HUES64 (cell line): Measurements from ENCODE around the gene SUN1.

ENCODE experiments used
- H3K27ac ChIP-seq: 2 replicates; pipeline ENCODE4 v1.7.0; 2013; ENCODE audit warnings: low read depth, low read length, inconsistent platforms
- H3K27me3 ChIP-seq: 2 replicates; pipeline ENCODE4 v1.6.1; 2013; ENCODE audit warnings: mild to moderate bottlenecking, low read length; ENCODE audit not compliant: insufficient read depth
- H3K36me3 ChIP-seq: 2 replicates; pipeline ENCODE4 v1.6.1; 2013; ENCODE audit warnings: mild to moderate bottlenecking, low read length; ENCODE audit not compliant: insufficient read depth
- H3K4me1 ChIP-seq: 2 replicates; pipeline ENCODE4 v1.6.1; 2013; ENCODE audit warnings: mild to moderate bottlenecking, low read length, moderate library complexity; ENCODE audit not compliant: insufficient read depth
- H3K4me3 ChIP-seq: 2 replicates; pipeline ENCODE4 v1.5.1; 2013; ENCODE audit warnings: mild to moderate bottlenecking, low read length, moderate library complexity
- H3K9ac ChIP-seq: 2 replicates; pipeline ENCODE4 v1.6.1; 2013; ENCODE audit warnings: mild to moderate bottlenecking, low read depth, low read length
- H3K9me3 ChIP-seq: 2 replicates; pipeline ENCODE4 v1.6.1; 2013; ENCODE audit warnings: low read depth, low read length; ENCODE audit not compliant: insufficient read depth
- WGBS: fragments of 150-250, 120-280 bp; methylation state at CpG from one replicate; pipeline ENCODE4 v1.1.7; 2013; ENCODE audit warnings: missing lambda C conversion rate; 5-methylcytosine and 5-hydroxymethylcytosine counted together

Gene SUN1

GRCh38 chr7:815284-816216 is 16.7 kb upstream of the SUN1 start:
- Histone ChIP-seq H3K9ac (peak overlapping the region; percentile 75), H3K36me3 (no peaks in the 10 kb centered on the region), H3K27ac (peak overlapping the region; percentile 90), H3K4me1 (peaks cover 19% of the 10 kb centered on the region), H3K9me3 (no peaks in the 10 kb centered on the region), H3K4me3 (peak overlapping the region; percentile 72), H3K27me3 (no peaks in the 10 kb centered on the region)
- WGBS, result 15% methylated on average over 56 of the region's 56 CpGs

- WGBS, result under 1% methylated on average over 45 of the region's 51 CpGs
- peaks cover 19% of the 10 kb centered on the region for H3K4me1 ChIP-seq
These were observed 16.0 kb upstream of the SUN1 start for GRCh38 chr7:816300-816750.

GRCh38 chr7:816751-817671 is 15.3 kb upstream of the SUN1 start:
- Histone ChIP-seq H3K4me3 (peak overlapping the region; percentile 80), H3K9me3 (no peaks in the 10 kb centered on the region), H3K27me3 (no peaks in the 10 kb centered on the region), H3K27ac (peak overlapping the region; percentile 29; the same call in 1 of the 2 replicates), H3K36me3 (no peaks in the 10 kb centered on the region), H3K4me1 (peaks cover 19% of the 10 kb centered on the region), H3K9ac (peak overlapping the region; percentile 65)
- under 1% methylated on average over 88 of the region's 88 CpGs for WGBS

More at GRCh38 chr7:816300-816750, 16.0 kb upstream of the SUN1 start:
- Histone ChIP-seq H3K4me3 (peak overlapping the region; percentile 80; the same call in 1 of the 2 replicates), H3K36me3 (no peaks in the 10 kb centered on the region), H3K9ac (no peak overlapping the region), H3K27ac (peak overlapping the region; percentile 90; the same call in 1 of the 2 replicates), H3K9me3 (no peaks in the 10 kb centered on the region), H3K27me3 (no peaks in the 10 kb centered on the region)

- H3K4me1 ChIP-seq, result peaks cover 12% of the 10 kb centered on the region
- no peak overlapping the region for H3K27ac ChIP-seq
- WGBS, result 83% methylated on average over 7 of the region's 8 CpGs
- H3K36me3 ChIP-seq, result no peaks in the 10 kb centered on the region
- H3K9ac ChIP-seq, result no peak overlapping the region
- H3K4me3 ChIP-seq, result peak overlapping the region; percentile 80
- H3K27me3 ChIP-seq, result no peaks in the 10 kb centered on the region
- no peaks in the 10 kb centered on the region for H3K9me3 ChIP-seq
These were observed 14.1 kb upstream of the SUN1 start for GRCh38 chr7:818031-818699.

- H3K9ac ChIP-seq, result no peak overlapping the region
- no peaks in the 10 kb centered on the region for H3K36me3 ChIP-seq
- H3K4me3 ChIP-seq, result no peak overlapping the region
- H3K27me3 ChIP-seq, result no peaks in the 10 kb centered on the region
- 100% methylated on average over 1 of the region's 1 CpG for WGBS
- no peak overlapping the region for H3K27ac ChIP-seq
- no peaks in the 10 kb centered on the region for H3K9me3 ChIP-seq
- H3K4me1 ChIP-seq, result peaks cover 4% of the 10 kb centered on the region; the same call in 1 of the 2 replicates
These were observed 11.9 kb upstream of the SUN1 start for GRCh38 chr7:820341-820740.

- Histone ChIP-seq H3K27me3 (no peaks in the 10 kb centered on the region), H3K4me1 (peaks cover 4% of the 10 kb centered on the region; the same call in 1 of the 2 replicates), H3K9me3 (no peaks in the 10 kb centered on the region), H3K9ac (no peak overlapping the region), H3K36me3 (no peaks in the 10 kb centered on the region), H3K27ac (no peak overlapping the region), H3K4me3 (no peak overlapping the region)
- WGBS, result 90% methylated on average over 11 of the region's 11 CpGs
These were observed 10.6 kb upstream of the SUN1 start for GRCh38 chr7:821688-822087.

- no peaks in the 10 kb centered on the region for H3K27me3 ChIP-seq
- H3K36me3 ChIP-seq, result no peaks in the 10 kb centered on the region
- H3K4me1 ChIP-seq, result peaks cover 1% of the 10 kb centered on the region; the same call in 1 of the 2 replicates
- H3K9me3 ChIP-seq, result no peaks in the 10 kb centered on the region
- WGBS, result 84% methylated on average over 32 of the region's 32 CpGs
- H3K4me3 ChIP-seq, result no peak overlapping the region
- no peak overlapping the region for H3K9ac ChIP-seq
- H3K27ac ChIP-seq, result no peak overlapping the region
These were observed 9.5 kb upstream of the SUN1 start for GRCh38 chr7:822692-823276.

GRCh38 chr7:823649-824048 is 8.6 kb upstream of the SUN1 start:
- Histone ChIP-seq H3K4me3 (no peak overlapping the region), H3K27ac (no peak overlapping the region), H3K9ac (no peak overlapping the region), H3K27me3 (no peaks in the 10 kb centered on the region), H3K4me1 (no peaks in the 10 kb centered on the region; the same call in 1 of the 2 replicates), H3K36me3 (no peaks in the 10 kb centered on the region), H3K9me3 (no peaks in the 10 kb centered on the region)
- WGBS, result 90% methylated on average over 8 of the region's 8 CpGs

- H3K4me3 ChIP-seq, result no peak overlapping the region
- no peaks in the 10 kb centered on the region for H3K36me3 ChIP-seq
- H3K4me1 ChIP-seq, result no peaks in the 10 kb centered on the region; the same call in 1 of the 2 replicates
- no peak overlapping the region for H3K27ac ChIP-seq
- no peaks in the 10 kb centered on the region for H3K9me3 ChIP-seq
- H3K9ac ChIP-seq, result no peak overlapping the region
- no peaks in the 10 kb centered on the region for H3K27me3 ChIP-seq
- WGBS, result 95% methylated on average over 7 of the region's 7 CpGs
These were observed 8.2 kb upstream of the SUN1 start for GRCh38 chr7:824081-824480.

- no peak overlapping the region for H3K4me3 ChIP-seq
- no peak overlapping the region for H3K9ac ChIP-seq
- H3K9me3 ChIP-seq, result no peaks in the 10 kb centered on the region
- no peaks in the 10 kb centered on the region for H3K27me3 ChIP-seq
- no peaks in the 10 kb centered on the region for H3K36me3 ChIP-seq
- H3K4me1 ChIP-seq, result no peaks in the 10 kb centered on the region; the same call in 1 of the 2 replicates
- H3K27ac ChIP-seq, result no peak overlapping the region
- WGBS, result 94% methylated on average over 11 of the region's 11 CpGs
These were observed 7.6 kb upstream of the SUN1 start for GRCh38 chr7:824664-825063.
